Vagina (tissue), 2 donors: ENCODE results near the gene H3-3A. TPM values are rescaled to one million over a fixed set of nuclear protein-coding genes. Genes with fewer than 3 reads are reported as not detected.

ENCODE experiments used
- DNase-seq, 2 donors: peaks; one replicate each; pipeline ENCODE4 v3.0.0-alpha.2; 2017; ENCODE audit errors: extremely low spot score in 2 of 2
- H3K27ac ChIP-seq: fragments of 200-600 bp; sonication (generic); one replicate; pipeline ENCODE4 v1.5.1; 2019
- H3K27me3 ChIP-seq: fragments of 200-600 bp; sonication (generic); one replicate; pipeline ENCODE4 v1.5.1; 2019
- H3K36me3 ChIP-seq, 2 donors: fragments of 200-600 bp; sonication (generic); one replicate each; pipeline ENCODE4 v1.5.1; 2017 to 2019
- H3K4me1 ChIP-seq: fragments of 200-600 bp; sonication (generic); one replicate; pipeline ENCODE4 v1.5.1; 2019
- H3K4me3 ChIP-seq, 2 donors: fragments of 200-600 bp; sonication (generic); 1 replicate in 1 of 2; 2 replicates in 1 of 2; pipeline ENCODE4 v1.5.1; 2016 to 2019
- H3K9me3 ChIP-seq: fragments of 200-600 bp; sonication (generic); one replicate; pipeline ENCODE4 v1.5.1; 2019
- CTCF ChIP-seq, 3 experiments: fragments of 450-650 bp in 2 of 3; fragments of 200-600 bp in 1 of 3; sonication (generic) in 1 of 3; IDR thresholded peaks; one replicate each; pipeline ENCODE4 v1.5.1; 2017 to 2019; ENCODE audit warnings: antibody characterized with exemption in 3 of 3, mild to moderate bottlenecking in 2 of 3, moderate library complexity in 2 of 3
- POLR2A ChIP-seq, 2 donors: fragments of 450-650 bp; IDR thresholded peaks; one replicate each; pipeline ENCODE4 v1.6.1; 2017; ENCODE audit warnings: antibody characterized with exemption in 2 of 2, mild to moderate bottlenecking in 2 of 2, moderate library complexity in 2 of 2
- POLR2AphosphoS5 ChIP-seq, 2 donors: sonication (generic); formaldehyde crosslinking; IDR thresholded peaks; one replicate each; pipeline ENCODE4 v1.9.0; 2017; ENCODE audit warnings: antibody characterized with exemption in 2 of 2, mild to moderate bottlenecking in 2 of 2, low read depth in 1 of 2; ENCODE audit not compliant: insufficient read depth in 1 of 2
- intact Hi-C: fragments of 100-400 bp; cut with DNase I; formaldehyde crosslinking; loops from one replicate; pipeline ENCODE4 v1.15.1; 2023
- total RNA-seq: library from RNA; depleted of rRNA; stranded (reverse); fragments of >200 nt; gene quantifications from one replicate; pipeline ENCODE4 v1.2.3, GENCODE V29; 2016

Gene H3-3A
- total RNA-seq, 1 donor from 2014 or later, result 263 TPM

DNA sequence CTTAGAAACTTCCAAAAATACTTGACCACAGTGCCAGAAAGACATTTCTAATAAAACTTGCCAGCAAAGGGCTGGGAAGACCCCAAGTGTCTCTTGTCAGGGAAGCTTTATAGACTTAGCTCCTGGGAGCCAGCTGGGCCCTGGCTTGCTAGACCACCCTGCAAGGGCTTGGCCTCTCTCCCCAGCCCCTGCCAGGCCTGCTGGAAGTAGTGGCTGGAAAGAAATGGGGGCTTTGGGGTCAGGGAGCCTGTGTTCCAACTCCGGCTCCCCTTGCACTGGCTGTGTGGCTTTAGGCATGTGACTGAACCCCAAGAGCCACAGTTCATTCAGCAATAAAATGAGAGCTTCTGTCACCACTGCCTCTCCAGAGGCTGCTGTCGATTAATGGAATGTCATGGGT, 31.1 kb downstream of the H3-3A start:
- Histone ChIP-seq H3K9me3 (no peaks in the 10 kb centered on the region), H3K27ac (no peak overlapping the region), H3K4me3 (no peak overlapping the region), H3K4me1 (no peaks in the 10 kb centered on the region), H3K36me3 (no peaks in the 10 kb centered on the region), H3K27me3 (no peaks in the 10 kb centered on the region)
- TF ChIP-seq POLR2AphosphoS5 (IDR thresholded peaks at IDR 0.05; ENCODE audit: insufficient read depth in 1 of 2, low read depth in 1 of 2) (no peak), CTCF (IDR thresholded peaks at IDR 0.05) (no peak), POLR2A (IDR thresholded peaks at IDR 0.05) (no peak)
- DNase-seq, result no peak
- intact Hi-C loops, result no loop called here

GRCh38 chr1:226094451-226094850, 31.9 kb downstream of the H3-3A start:
- H3K27ac ChIP-seq, result no peak overlapping the region
- H3K4me3 ChIP-seq, result no peak overlapping the region
- H3K27me3 ChIP-seq, result no peaks in the 10 kb centered on the region
- H3K4me1 ChIP-seq, result no peaks in the 10 kb centered on the region
- no peak for DNase-seq
- TF ChIP-seq POLR2A (IDR thresholded peaks at IDR 0.05) (no peak), POLR2AphosphoS5 (IDR thresholded peaks at IDR 0.05; ENCODE audit: insufficient read depth in 1 of 2, low read depth in 1 of 2) (no peak), CTCF (IDR thresholded peaks at IDR 0.05) (no peak)
- intact Hi-C loops, result no loop called here
- H3K36me3 ChIP-seq, result no peaks in the 10 kb centered on the region
- no peaks in the 10 kb centered on the region for H3K9me3 ChIP-seq

GRCh38 chr1:226095286-226095685, 32.8 kb downstream of the H3-3A start:
- H3K9me3 ChIP-seq, result no peaks in the 10 kb centered on the region

GRCh38 chr1:226097866-226098625, 35.5 kb downstream of the H3-3A start:
- intact Hi-C loops, result no loop called here

More at GRCh38 chr1:226095286-226095685, 32.8 kb downstream of the H3-3A start:
- H3K4me3 ChIP-seq, result no peak overlapping the region
- TF ChIP-seq POLR2AphosphoS5 (IDR thresholded peaks at IDR 0.05; ENCODE audit: insufficient read depth in 1 of 2, low read depth in 1 of 2), result no peak
- no peak for TF ChIP-seq POLR2A (IDR thresholded peaks at IDR 0.05)
- TF ChIP-seq CTCF (IDR thresholded peaks at IDR 0.05), result no peak
- no peaks in the 10 kb centered on the region for H3K36me3 ChIP-seq
- H3K27ac ChIP-seq, result no peak overlapping the region
- no peak for DNase-seq
- peaks cover 4% of the 10 kb centered on the region for H3K4me1 ChIP-seq
- intact Hi-C loops, result no loop called here
- no peaks in the 10 kb centered on the region for H3K27me3 ChIP-seq

More at GRCh38 chr1:226097866-226098625, 35.5 kb downstream of the H3-3A start:
- no peak for DNase-seq
- Histone ChIP-seq H3K27ac (no peak overlapping the region), H3K36me3 (no peaks in the 10 kb centered on the region), H3K27me3 (no peaks in the 10 kb centered on the region), H3K9me3 (no peaks in the 10 kb centered on the region), H3K4me3 (no peak overlapping the region), H3K4me1 (peaks cover 12% of the 10 kb centered on the region)
- TF ChIP-seq CTCF (IDR thresholded peaks at IDR 0.05) (no peak), POLR2A (IDR thresholded peaks at IDR 0.05) (no peak), POLR2AphosphoS5 (IDR thresholded peaks at IDR 0.05; ENCODE audit: insufficient read depth in 1 of 2, low read depth in 1 of 2) (peak in 1 of 2 donors; percentile 32)
